GM21381 (cell line): ENCODE results near the gene PLXDC1.

Source experiments
- ATAC-seq: cut with Tn5 transposase; IDR thresholded peaks from one replicate; pipeline ENCODE4 v1.9.1; 2021; ENCODE audit warnings: mild to moderate bottlenecking, moderate library complexity; ENCODE audit not compliant: unreplicated experiment

PLXDC1 gene

GRCh38 chr17:39099663-39100286 lies 51.7 kb downstream of the PLXDC1 start:
- no peak for ATAC-seq

DNA sequence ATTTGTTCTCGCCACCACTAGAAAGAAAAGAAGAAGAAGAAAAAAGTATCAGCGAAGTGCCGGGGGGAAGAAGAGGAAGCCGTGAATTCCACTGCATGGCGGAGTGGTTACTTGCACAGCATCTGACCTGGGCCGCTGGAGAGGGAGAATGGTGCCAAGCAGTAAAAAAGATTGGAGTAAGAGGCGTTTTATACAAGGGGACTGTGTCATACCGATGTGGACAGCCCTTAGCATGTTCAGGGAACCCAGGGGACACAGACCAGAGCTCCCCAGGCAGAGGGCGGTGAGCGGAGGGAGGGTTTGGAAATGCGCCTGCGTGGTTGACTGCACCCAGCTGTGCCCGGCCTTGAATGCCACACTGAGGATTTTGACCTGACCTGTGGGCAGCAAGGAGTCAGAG lies 52.8 kb downstream of the PLXDC1 start:
- ATAC-seq: no peak

DNA sequence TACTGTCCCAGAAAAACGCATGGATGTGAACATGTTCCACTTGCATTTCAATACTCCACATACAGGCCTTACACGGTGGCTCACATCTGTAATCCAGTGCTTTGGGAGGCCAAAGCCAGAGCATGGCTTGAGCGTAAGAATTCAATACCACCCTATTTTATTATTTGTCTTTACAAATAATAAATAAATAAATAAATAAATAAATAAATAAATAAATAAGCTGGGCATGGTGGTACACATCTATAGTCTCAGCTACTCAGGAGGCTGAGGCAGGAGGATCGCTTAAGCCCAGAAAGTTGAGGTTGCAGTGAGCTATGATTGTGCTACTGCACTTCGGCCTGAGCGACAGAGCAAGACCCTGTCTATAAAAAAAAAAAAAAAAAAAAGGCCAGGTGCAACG lies 53.9 kb downstream of the PLXDC1 start:
- no peak for ATAC-seq

DNA sequence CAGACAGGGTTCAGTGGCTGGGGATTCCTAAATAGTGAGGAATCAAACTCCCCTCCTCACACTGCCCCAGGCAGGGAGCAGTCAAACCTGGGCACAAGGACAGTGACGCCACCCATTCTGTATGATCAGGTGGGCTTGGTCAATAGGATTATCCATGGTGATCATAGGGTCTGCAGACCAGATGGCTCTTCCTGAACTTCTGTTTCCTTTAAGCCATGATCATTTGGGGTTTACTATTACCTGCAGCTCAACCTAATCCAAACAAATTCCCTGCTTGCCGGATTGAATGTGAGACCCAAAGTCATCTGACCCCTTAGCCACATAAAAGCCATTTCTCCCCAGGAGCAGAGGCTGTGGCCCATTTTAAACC lies 54.3 kb downstream of the PLXDC1 start:
- ATAC-seq: no peak

DNA sequence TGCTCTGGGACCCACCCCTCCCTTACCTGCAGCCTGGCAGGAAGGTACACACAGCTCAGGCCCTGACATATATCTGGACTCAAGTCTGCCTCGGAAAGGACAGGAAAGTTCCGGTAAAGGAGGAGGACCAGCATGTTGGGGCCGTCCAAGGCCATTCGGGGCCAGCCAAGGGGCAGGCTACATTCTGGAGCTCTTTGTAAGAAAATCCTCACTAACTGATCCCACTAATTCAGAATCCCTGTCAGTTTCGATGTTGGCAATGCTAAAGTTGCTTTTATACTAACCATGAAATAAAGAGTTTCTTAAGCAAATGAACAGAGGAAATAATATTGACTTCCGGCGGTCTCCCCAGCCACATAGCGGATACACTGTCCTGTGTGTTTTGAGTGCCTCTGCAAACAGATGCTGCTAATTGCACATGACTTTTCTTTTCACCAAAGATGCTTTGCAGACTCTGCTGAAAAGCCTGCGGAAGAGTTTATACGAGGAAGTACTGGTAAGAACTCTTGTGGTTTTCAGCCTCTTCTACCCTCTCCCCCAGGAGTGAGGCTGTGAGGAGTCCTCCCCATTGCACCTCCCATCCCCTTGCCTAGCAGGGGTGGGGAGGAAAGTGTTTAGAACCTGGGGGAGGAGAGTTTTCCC lies 54.8 kb downstream of the PLXDC1 start:
- ATAC-seq: no peak

GRCh38 chr17:39095309-39095686 lies 56.1 kb downstream of the PLXDC1 start:
- no peak for ATAC-seq

DNA sequence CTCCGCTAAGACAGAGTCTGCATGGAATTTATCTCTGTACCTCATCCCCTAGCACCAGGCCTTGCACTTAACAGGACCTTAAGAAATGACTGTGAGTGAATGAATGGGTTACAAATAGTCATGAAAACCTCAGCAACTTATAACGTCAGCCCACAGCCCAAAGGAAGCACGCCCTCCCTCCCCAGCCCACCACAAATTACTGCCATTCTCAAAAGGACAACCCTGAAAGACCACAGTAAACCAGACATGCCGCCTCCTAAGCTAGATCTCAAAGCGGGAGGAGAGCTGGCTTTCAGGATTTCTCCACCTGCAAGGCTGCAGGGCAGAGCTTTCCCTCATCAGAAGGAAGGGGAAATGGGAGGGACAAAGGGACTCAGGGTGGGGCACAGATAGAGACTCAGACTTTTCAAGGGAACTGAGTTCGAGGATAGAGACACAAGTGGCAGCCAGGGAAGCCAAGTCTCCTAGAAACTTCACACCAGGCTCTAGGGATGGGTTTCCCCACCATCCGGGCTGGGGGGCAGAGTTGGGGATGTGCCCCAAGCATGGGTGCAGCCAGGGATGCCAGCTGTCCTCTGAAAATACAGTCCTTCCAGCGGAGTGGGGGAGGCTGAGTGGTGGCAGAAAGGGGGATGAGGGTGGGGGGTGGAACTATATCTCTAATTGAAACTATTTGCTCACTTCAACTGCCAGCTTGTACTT lies 56.7 kb downstream of the PLXDC1 start:
- no peak for ATAC-seq

- no peak for ATAC-seq
These were observed 58.7 kb downstream of the PLXDC1 start for GRCh38 chr17:39092692-39093230.

GRCh38 chr17:39090908-39091665 lies 60.4 kb downstream of the PLXDC1 start:
- no peak for ATAC-seq

- ATAC-seq: no peak
These were observed 61.0 kb downstream of the PLXDC1 start for GRCh38 chr17:39090400-39090799.

DNA sequence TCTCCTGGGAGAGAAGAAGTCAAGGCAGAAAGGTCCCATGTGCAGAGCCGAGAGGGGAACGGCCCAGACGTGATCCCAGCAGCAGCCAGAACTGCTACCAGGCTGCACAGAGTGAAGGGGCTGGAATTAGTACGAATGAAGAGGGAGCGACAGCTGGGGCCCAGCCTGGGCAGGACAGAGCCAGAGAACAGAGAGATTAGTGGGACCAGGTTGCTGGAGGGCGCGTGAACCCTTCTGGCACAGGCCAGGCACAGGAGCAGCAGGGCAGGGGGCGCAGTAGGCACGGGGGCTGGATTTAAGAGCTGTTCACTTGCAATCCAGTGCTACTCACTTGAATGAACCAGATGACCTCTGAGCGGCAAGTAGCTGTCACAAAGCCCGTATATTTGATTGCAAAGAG lies 66.9 kb downstream of the PLXDC1 start:
- ATAC-seq: no peak

- no peak for ATAC-seq
These were observed 68.2 kb downstream of the PLXDC1 start for GRCh38 chr17:39083270-39083669.

- no peak for ATAC-seq
These were observed 69.0 kb downstream of the PLXDC1 start for GRCh38 chr17:39082482-39082881.

DNA sequence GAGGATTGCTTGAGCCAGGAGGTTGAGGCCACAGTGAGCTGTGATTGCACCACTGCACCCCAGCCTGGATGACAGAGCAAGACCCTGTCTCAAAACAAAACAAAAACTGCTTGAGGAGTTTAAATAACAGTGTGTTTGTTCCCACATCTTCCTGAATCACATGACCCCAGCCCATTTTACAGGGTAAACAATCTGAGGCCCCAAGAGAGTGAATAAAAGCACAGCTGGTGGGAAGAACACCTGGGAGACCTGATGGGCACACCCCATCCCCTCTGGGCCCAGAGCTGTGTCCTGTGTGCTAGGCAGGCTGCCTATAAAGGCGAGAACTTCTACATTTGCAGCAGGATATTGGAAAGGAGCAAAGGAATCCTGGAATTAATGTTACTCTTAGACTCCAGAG lies 69.6 kb downstream of the PLXDC1 start:
- no peak for ATAC-seq

DNA sequence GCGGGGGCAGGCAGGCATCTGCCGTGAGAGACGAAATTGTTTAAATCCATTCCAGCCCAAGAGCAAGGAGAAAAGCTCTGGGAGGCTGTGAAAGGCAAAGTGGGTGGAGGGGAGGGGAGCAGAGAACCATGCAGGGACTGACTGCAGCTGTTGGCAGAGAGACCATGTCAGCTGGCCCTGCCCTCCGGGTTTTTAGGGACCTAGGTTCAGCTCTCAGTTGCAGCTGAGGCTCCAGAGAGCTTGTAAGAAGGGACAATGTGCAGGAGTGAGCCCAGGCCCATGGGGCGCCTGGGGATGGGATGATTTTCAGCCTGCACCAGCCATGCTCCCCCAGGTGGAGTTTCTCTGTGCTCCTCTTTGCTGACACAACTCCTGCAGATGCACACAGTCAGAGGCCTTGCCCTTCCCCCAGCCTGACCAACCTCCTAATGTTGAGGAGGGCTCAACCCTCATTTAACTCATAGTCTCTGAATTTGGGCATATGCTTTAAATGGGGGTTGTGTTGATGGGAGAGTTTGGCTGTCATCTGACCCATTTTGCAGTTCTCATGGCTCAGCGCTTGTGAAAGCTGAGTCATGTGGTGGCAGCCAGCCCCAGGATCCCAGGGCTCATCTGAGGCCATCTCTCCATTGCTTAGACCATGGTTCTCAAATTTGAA lies 70.9 kb downstream of the PLXDC1 start:
- ATAC-seq: no peak

GRCh38 chr17:39079836-39080235 lies 71.6 kb downstream of the PLXDC1 start:
- ATAC-seq: no peak

DNA sequence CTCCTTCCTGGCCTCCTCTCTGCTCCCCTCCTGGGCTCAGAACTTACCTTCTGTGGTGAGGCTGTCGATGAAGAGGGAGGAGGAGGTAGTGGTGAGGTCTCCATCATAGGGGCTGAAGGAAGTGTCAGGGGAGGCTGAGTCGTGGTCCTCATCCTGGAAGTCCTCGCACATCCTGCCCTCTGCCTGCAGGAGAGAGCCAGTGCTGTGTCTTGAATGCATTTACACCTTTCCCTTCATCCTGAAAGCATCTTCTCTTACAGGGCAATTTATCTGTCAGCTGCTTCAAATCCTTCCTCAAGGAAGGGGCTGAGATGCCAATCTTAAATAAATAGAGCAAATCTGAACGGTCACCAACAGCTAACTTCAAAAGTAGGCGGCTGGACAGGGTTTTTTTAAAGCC lies 73.6 kb downstream of the PLXDC1 start:
- no peak for ATAC-seq

DNA sequence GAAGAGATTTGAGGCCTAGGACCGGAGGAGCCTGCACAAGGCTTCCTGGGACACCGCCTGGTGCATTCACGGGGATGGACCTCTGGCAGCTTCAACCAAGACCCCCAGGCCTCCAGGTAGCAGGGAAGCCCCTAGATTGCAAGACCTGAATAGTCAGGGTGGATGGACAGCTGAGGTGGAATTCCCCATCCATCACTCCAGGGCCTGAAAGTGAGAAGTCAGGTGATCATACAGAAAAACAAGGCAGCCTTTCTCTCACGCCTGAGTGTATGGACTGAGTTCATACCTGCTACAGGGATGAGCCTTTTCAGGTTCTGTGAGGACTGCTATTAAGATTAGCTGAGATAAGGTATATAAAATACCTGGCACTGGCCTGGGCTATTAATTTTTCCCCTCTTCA lies 74.2 kb downstream of the PLXDC1 start:
- ATAC-seq: no peak

DNA sequence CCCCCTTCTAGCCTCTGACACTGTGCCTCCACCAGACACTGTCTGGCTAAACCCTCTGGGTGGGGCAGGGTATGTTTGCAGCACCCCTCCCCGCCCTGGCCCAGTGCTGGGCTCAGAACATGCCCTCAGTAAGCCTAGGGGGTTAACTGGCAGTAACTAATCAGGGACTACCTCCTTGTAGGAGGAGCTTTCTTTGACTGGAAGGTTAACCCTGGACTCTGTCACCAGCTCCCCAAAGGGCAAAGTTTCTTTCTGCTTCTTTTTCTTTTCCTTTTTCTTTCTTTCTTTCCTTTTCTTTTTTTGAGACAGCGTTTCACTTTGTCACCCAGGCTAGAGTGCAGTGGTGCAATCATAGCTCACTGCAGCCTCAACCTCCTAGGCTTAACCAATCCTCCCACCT lies 76.8 kb downstream of the PLXDC1 start:
- ATAC-seq: no peak

DNA sequence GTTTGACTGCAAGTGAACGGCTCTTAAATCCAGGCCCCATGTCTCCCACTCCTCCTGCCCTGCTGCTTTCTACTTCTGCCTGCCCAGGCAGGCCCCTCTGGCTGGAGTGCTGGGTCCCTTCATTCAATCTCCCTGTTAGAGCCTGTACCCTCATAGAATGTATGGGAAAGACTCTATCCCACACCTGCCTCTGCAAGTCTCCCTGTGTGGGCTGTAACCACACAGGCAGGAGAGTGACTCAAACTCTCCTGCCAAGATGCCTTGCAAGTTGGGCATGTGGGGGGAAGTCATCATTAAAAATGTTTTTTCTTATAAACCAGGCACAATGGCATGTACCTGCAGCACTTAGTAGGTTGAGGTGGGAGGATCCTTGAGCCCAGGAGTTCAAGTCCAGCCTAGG lies 77.5 kb downstream of the PLXDC1 start:
- no peak for ATAC-seq

GRCh38 chr17:39073353-39073752 lies 78.1 kb downstream of the PLXDC1 start:
- no peak for ATAC-seq
